MCF 10A (cell line): ENCODE measurements around the gene RAE1. TPM values are rescaled to one million over a fixed set of nuclear protein-coding genes. Genes with fewer than 3 reads are reported as not detected.

Experiments
- BruUV-seq: library from RNA; stranded (reverse); fragments of 400-500 nt; replicated peaks from 2 replicates; lab custom pipeline; 2021; lab: Mats Ljungman, UMichigan
- CTCF ChIA-PET: fragments of 300-600 bp; sonication (Branson Sonifier 250); formaldehyde crosslinking; extraction: SDS; loops from one replicate; lab custom pipeline; 2021; ENCODE audit warnings: antibody characterized with exemption, inconsistent platforms; lab: Yijun Ruan, JAX
- POLR2A ChIA-PET: fragments of 300-600, 350-650 bp; sonication (Branson Sonifier 250); formaldehyde crosslinking; extraction: SDS; loops from one replicate; lab custom pipeline; 2020; ENCODE audit warnings: antibody characterized with exemption, inconsistent platforms; lab: Yijun Ruan, JAX
- DNase-seq: peaks from one replicate; pipeline ENCODE4 v3.0.0-alpha.2; 2018; ENCODE audit not compliant: unreplicated experiment
- H3K27ac Mint-ChIP-seq: one replicate; pipeline ENCODE4 v1.8.0; 2022; ENCODE audit warnings: mild to moderate bottlenecking, low read depth, mixed read lengths; ENCODE audit not compliant: unreplicated experiment
- H3K27me3 Mint-ChIP-seq: one replicate; pipeline ENCODE4 v1.8.0; 2022; ENCODE audit warnings: mixed read lengths; ENCODE audit not compliant: insufficient read depth, unreplicated experiment
- H3K36me3 Mint-ChIP-seq: one replicate; pipeline ENCODE4 v1.8.0; 2022; ENCODE audit warnings: mild to moderate bottlenecking, moderate library complexity, mixed read lengths; ENCODE audit not compliant: insufficient read depth, unreplicated experiment
- H3K4me1 Mint-ChIP-seq: one replicate; pipeline ENCODE4 v1.8.0; 2022; ENCODE audit warnings: mixed read lengths; ENCODE audit not compliant: insufficient read depth, unreplicated experiment
- H3K4me3 Mint-ChIP-seq: one replicate; pipeline ENCODE4 v1.8.0; 2022; ENCODE audit warnings: mild to moderate bottlenecking, moderate library complexity, mixed read lengths; ENCODE audit not compliant: unreplicated experiment
- H3K9me3 Mint-ChIP-seq: one replicate; pipeline ENCODE4 v1.8.0; 2022; ENCODE audit warnings: mixed read lengths; ENCODE audit not compliant: unreplicated experiment
- intact Hi-C: fragments of 100-400 bp; cut with micrococcal nuclease; formaldehyde crosslinking; loops from 2 replicates; pipeline ENCODE4 v1.14.1; 2022
- total RNA-seq: library from RNA; stranded (reverse); gene quantifications from 2 replicates; pipeline ENCODE4 v1.2.3, GENCODE V29; 2022
- TF ChIP-seq, protein P1 (sequence below): fragments of 200-600 bp; IDR thresholded peaks from one replicate; pipeline ENCODE4 v1.8.0; 2022; ENCODE audit warnings: antibody characterized with exemption, mild to moderate bottlenecking; ENCODE audit not compliant: unreplicated experiment

The RAE1 gene
- total RNA-seq, 1 experiment from 2014 or later = 46.7 TPM

DNA sequence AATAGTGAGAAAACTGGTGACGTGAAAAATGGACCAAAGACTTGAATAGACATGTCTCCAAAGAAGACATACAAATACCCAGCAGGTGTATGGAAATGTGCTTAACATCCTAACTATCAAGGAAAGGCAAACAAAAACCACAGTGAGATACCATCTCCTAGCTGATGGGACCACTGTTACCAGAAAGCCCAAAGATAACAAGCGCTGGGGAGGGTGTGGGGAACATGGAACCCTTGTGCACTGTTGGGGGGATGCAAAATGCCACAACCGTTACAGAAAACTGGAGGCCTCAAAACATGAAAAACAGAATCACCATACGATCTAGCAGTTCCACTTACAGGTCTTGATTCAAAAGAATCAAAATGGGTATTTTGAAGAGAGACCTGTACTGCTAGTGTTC is 20.3 kb downstream of the RAE1 start:
- H3K27ac Mint-ChIP-seq = no peak overlapping the region
- H3K9me3 Mint-ChIP-seq = no peaks in the 10 kb centered on the region
- ChIA-PET POLR2A (interaction anchor here (0.6 kb wide), 1 partner anchor 100 kb away, joined by 4 read pairs; no protein-coding TSS in a partner anchor), CTCF (interaction anchor here (0.5 to 2.7 kb wide), 2 partner anchors 10 to 1092 kb away, joined by 4 to 18 read pairs; no protein-coding TSS in a partner anchor)
- no TSS peak for BruUV-seq
- H3K4me1 Mint-ChIP-seq = no peaks in the 10 kb centered on the region
- intact Hi-C loops = no loop called here
- H3K36me3 Mint-ChIP-seq = peaks cover 95% of the 10 kb centered on the region
- no peak for DNase-seq
- TF ChIP-seq, protein P1, sequence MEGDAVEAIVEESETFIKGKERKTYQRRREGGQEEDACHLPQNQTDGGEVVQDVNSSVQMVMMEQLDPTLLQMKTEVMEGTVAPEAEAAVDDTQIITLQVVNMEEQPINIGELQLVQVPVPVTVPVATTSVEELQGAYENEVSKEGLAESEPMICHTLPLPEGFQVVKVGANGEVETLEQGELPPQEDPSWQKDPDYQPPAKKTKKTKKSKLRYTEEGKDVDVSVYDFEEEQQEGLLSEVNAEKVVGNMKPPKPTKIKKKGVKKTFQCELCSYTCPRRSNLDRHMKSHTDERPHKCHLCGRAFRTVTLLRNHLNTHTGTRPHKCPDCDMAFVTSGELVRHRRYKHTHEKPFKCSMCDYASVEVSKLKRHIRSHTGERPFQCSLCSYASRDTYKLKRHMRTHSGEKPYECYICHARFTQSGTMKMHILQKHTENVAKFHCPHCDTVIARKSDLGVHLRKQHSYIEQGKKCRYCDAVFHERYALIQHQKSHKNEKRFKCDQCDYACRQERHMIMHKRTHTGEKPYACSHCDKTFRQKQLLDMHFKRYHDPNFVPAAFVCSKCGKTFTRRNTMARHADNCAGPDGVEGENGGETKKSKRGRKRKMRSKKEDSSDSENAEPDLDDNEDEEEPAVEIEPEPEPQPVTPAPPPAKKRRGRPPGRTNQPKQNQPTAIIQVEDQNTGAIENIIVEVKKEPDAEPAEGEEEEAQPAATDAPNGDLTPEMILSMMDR = no peak
- no peaks in the 10 kb centered on the region for H3K27me3 Mint-ChIP-seq
- no peak overlapping the region for H3K4me3 Mint-ChIP-seq

DNA sequence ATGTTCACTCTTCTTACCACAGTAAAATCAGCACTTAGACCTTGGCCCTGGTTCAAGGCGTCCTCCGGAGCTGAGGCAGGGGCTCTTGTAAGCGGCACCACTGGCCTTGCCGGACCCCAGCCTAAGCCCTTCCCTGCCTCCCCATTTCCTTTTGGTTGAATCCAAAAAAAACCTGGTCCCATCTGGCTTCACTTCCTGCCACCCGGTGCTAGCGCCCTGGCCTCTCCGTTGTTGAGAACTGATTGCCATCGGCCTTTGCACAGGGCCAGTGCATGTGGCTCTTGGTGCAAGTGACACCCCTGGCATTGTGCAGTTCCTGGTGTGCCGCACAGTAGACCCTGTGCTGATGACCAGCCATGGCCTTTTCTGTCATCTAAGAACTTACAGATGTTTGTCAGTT is 21.1 kb downstream of the RAE1 start:
- TF ChIP-seq, protein P1 = no peak
- no TSS peak for BruUV-seq
- ChIA-PET POLR2A (no interaction called here), CTCF (interaction anchor here (0.6 to 1.0 kb wide), 2 partner anchors 10 to 824 kb away, joined by 3 read pairs; no protein-coding TSS in a partner anchor)
- Mint-ChIP-seq H3K36me3 (peaks cover 95% of the 10 kb centered on the region), H3K4me3 (no peak overlapping the region), H3K27ac (no peak overlapping the region), H3K27me3 (no peaks in the 10 kb centered on the region), H3K9me3 (no peaks in the 10 kb centered on the region), H3K4me1 (no peaks in the 10 kb centered on the region)
- no peak for DNase-seq
- intact Hi-C loops = no loop called here

DNA sequence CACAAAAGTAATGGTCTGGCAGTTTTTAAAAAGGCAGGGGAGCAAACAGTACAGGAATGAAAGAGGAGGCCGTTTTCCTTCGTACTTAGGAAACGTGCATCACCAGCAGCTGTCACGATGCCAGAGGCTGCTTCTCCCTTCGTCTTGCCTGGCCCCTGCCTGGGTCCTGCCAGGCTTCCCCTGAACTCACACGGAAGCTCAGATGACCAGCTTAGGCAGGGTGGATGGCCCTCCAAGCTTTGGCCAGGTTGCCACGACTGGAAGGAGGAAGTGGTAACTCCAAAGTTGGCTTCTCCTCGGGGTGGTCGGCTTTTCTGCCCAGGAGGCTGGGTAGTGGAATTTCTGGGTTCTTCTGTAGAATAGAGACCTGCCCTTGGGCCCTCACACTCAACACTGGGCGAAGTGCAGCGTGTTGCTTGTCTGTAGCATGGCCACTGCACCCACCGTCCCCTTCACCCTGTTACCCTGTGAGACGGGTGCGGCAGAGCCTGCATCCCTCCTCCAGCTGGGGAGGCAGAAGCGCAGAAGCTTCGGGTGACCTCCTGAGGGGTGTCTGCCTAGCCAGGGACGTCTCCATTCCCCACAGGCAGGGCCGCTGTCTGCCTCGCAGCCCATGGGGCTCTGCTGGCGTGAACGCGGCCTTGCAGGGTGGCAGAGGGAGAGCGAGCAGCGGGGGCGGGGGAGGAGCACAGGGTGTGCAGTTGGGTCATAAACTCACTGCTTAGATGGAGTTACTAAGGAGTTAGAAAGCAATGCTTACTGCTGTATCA is 21.7 kb downstream of the RAE1 start:
- H3K27me3 Mint-ChIP-seq = no peaks in the 10 kb centered on the region
- H3K27ac Mint-ChIP-seq = no peak overlapping the region
- no peak overlapping the region for H3K4me3 Mint-ChIP-seq
- DNase-seq = no peak
- TF ChIP-seq, protein P1 = no peak
- POLR2A ChIA-PET = interaction anchor here (0.6 kb wide), 1 partner anchor 619 kb away, joined by 3 read pairs; no protein-coding TSS in a partner anchor
- peaks cover 92% of the 10 kb centered on the region for H3K36me3 Mint-ChIP-seq
- CTCF ChIA-PET = interaction anchor here (0.6 to 1.1 kb wide), 4 partner anchors 9 to 1675 kb away, joined by 3 to 4 read pairs (median 3); no protein-coding TSS in a partner anchor
- no TSS peak for BruUV-seq
- H3K9me3 Mint-ChIP-seq = no peaks in the 10 kb centered on the region
- H3K4me1 Mint-ChIP-seq = no peaks in the 10 kb centered on the region
- intact Hi-C loops = no loop called here

DNA sequence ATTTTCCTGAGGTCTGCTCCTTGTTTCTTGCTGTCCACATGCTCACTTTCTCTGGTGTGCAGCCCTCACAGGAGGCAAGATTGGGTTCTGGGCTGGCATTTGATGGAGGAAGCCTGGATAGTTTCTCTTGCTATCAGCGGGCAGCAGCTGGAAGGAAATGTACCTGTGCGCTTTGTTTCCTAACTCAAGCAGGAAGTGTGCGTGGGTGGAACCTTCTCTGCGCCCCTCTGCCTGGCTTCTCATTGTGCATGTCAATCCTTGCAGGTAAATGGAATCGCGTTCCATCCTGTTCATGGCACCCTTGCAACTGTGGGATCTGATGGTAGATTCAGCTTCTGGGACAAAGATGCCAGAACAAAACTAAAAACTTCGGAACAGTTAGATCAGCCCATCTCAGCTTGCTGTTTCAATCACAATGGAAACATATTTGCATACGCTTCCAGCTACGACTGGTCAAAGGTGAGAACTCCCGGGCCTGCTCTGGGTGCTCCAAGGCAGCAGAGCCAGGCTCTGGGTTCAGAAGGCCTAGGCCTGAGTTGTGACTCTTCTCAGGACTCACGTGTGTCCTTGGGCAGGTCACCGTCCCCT is 23.4 kb downstream of the RAE1 start:
- TF ChIP-seq, protein P1 = no peak
- no peak for DNase-seq
- CTCF ChIA-PET = interaction anchor here (0.5 to 2.9 kb wide), 11 partner anchors 9 to 124 kb away, joined by 3 to 7 read pairs (median 4); no protein-coding TSS in a partner anchor
- no peaks in the 10 kb centered on the region for H3K27me3 Mint-ChIP-seq
- POLR2A ChIA-PET = no interaction called here
- no peaks in the 10 kb centered on the region for H3K9me3 Mint-ChIP-seq
- intact Hi-C loops = no loop called here
- H3K4me3 Mint-ChIP-seq = no peak overlapping the region
- no peak overlapping the region for H3K27ac Mint-ChIP-seq
- peaks cover 83% of the 10 kb centered on the region for H3K36me3 Mint-ChIP-seq
- H3K4me1 Mint-ChIP-seq = no peaks in the 10 kb centered on the region
- no TSS peak for BruUV-seq
